HG03558 (cell line): ENCODE data around the gene FAM20C.
A peak's percentile ranks its signal among the peaks of the same experiment; 100 is the strongest.

Source experiments
- ATAC-seq: cut with Tn5 transposase; IDR thresholded peaks from one replicate; pipeline ENCODE4 v1.9.1; 2021; ENCODE audit warnings: moderate number of reproducible peaks; ENCODE audit not compliant: unreplicated experiment; ENCODE audit errors: extremely low read depth

Gene FAM20C

GRCh38 chr7:191981-192649 is at the start of gene FAM20C:
FAM20C (plus strand) TSS chr7:192571; CDS start chr7:193200, 629 bp downstream.
- ATAC-seq, result no peak

- ATAC-seq, result no peak
Measured at GRCh38 chr7:143145-143751, 49.1 kb upstream of the FAM20C start.

- no peak for ATAC-seq
Measured at GRCh38 chr7:143811-144453, 48.4 kb upstream of the FAM20C start.

- no peak for ATAC-seq
Measured at GRCh38 chr7:144454-144826, 47.9 kb upstream of the FAM20C start.

- ATAC-seq, result no peak
Measured at GRCh38 chr7:145863-146262, 46.5 kb upstream of the FAM20C start.

- no peak for ATAC-seq
Measured at GRCh38 chr7:148543-148931, 43.8 kb upstream of the FAM20C start.

- ATAC-seq, result peak; percentile 90
Measured at GRCh38 chr7:148932-149790, 43.2 kb upstream of the FAM20C start.

- no peak for ATAC-seq
Measured at GRCh38 chr7:149791-150636, 42.4 kb upstream of the FAM20C start.

GRCh38 chr7:150811-151221 is 41.6 kb upstream of the FAM20C start:
- no peak for ATAC-seq

GRCh38 chr7:151346-152050 is 40.9 kb upstream of the FAM20C start:
- no peak for ATAC-seq

GRCh38 chr7:152702-153391 is 39.5 kb upstream of the FAM20C start:
- ATAC-seq, result no peak

GRCh38 chr7:153604-154003 is 38.8 kb upstream of the FAM20C start:
- no peak for ATAC-seq

GRCh38 chr7:154096-154799 is 38.1 kb upstream of the FAM20C start:
- no peak for ATAC-seq

- ATAC-seq, result no peak
Measured at GRCh38 chr7:155469-155900, 36.9 kb upstream of the FAM20C start.

- no peak for ATAC-seq
Measured at GRCh38 chr7:156111-157007, 36.0 kb upstream of the FAM20C start.

- ATAC-seq, result no peak
Measured at GRCh38 chr7:157008-157310, 35.4 kb upstream of the FAM20C start.
